Suprapubic skin (tissue), 4 donors: Measurements from ENCODE around the gene DNAI4. TPM values are rescaled to one million over a fixed set of nuclear protein-coding genes. Genes with fewer than 3 reads are reported as not detected.
"Not testable (repeated sequence)": the region's sequence is repeated elsewhere in the genome, so short reads cannot be mapped to it uniquely, and the experiment has no call there.

Source experiments
- DNase-seq, 2 donors: peaks; one replicate each; pipeline ENCODE4 v3.0.0-alpha.2; 2019; ENCODE audit warnings: low spot score in 2 of 2
- H3K27ac ChIP-seq: fragments of 200-600 bp; sonication (generic); one replicate; pipeline ENCODE4 v1.5.1; 2019
- H3K27me3 ChIP-seq: fragments of 200-600 bp; sonication (generic); one replicate; pipeline ENCODE4 v1.5.1; 2019
- H3K36me3 ChIP-seq: fragments of 200-600 bp; sonication (generic); one replicate; pipeline ENCODE4 v1.5.1; 2019
- H3K4me1 ChIP-seq: fragments of 200-600 bp; sonication (generic); one replicate; pipeline ENCODE4 v1.5.1; 2019
- H3K4me3 ChIP-seq: fragments of 200-600 bp; sonication (generic); one replicate; pipeline ENCODE4 v1.5.1; 2019; ENCODE audit warnings: mild to moderate bottlenecking
- H3K9me3 ChIP-seq: fragments of 200-600 bp; sonication (generic); one replicate; pipeline ENCODE4 v1.5.1; 2019
- EP300 ChIP-seq: sonication (generic); formaldehyde crosslinking; IDR thresholded peaks from one replicate; pipeline ENCODE4 v1.6.1; 2017; ENCODE audit warnings: antibody characterized with exemption
- POLR2A ChIP-seq, 2 donors: fragments of 450-650 bp; IDR thresholded peaks; one replicate each; pipeline ENCODE4 v1.6.1; 2017; ENCODE audit warnings: antibody characterized with exemption in 2 of 2, mild to moderate bottlenecking in 2 of 2, moderate library complexity in 2 of 2
- POLR2AphosphoS5 ChIP-seq, 3 donors: sonication (generic); formaldehyde crosslinking; IDR thresholded peaks; one replicate each; pipeline ENCODE4 v1.6.1; 2017; ENCODE audit warnings: antibody characterized with exemption in 3 of 3
- WGBS: methylation state at CpG from one replicate; pipeline ENCODE4 v1.1.5; 2018; 5-methylcytosine and 5-hydroxymethylcytosine counted together
- total RNA-seq, 4 donors: library from RNA; depleted of rRNA; stranded (reverse); fragments of >200 nt; gene quantifications; one replicate each; pipeline ENCODE4 v1.1.0, GENCODE V29; 2016
- TF ChIP-seq, protein P1 (sequence below), 2 donors: fragments of 200-600 bp in 1 of 2; fragments of 450-650 bp in 1 of 2; sonication (generic) in 1 of 2; IDR thresholded peaks; one replicate each; pipeline ENCODE4 v1.5.1; 2016 to 2019; ENCODE audit warnings: antibody characterized with exemption in 2 of 2, mild to moderate bottlenecking in 1 of 2, moderate library complexity in 1 of 2

DNAI4 gene
- total RNA-seq: 1 to 10 TPM; 1.5 to 3.7 (median 3.3) TPM

GRCh38 chr1:66924756-66925557 is at the start of gene DNAI4, which contains the start of gene MIER1:
Gene DNAI4, minus strand, starts transcription at chr1:66924856. Its CDS starts 25 bp downstream, at chr1:66924831.
Gene MIER1, plus strand, starts transcription at chr1:66924990. Its CDS starts 39 bp downstream, at chr1:66925029.
- DNase-seq: peak; percentile 99
- H3K27me3 ChIP-seq: no peaks in the 10 kb centered on the region

GRCh38 chr1:66968574-66968973 is 43.9 kb upstream of the DNAI4 start:
- Histone ChIP-seq H3K27me3 (no peaks in the 10 kb centered on the region), H3K4me1 (no peaks in the 10 kb centered on the region), H3K27ac (no peak overlapping the region), H3K4me3 (no peak overlapping the region), H3K36me3 (peaks cover 72% of the 10 kb centered on the region), H3K9me3 (no peaks in the 10 kb centered on the region)
- TF ChIP-seq POLR2A (IDR thresholded peaks at IDR 0.05) (no peak), EP300 (no peak), POLR2AphosphoS5 (IDR thresholded peaks at IDR 0.05) (no peak)
- TF ChIP-seq, protein P1, sequence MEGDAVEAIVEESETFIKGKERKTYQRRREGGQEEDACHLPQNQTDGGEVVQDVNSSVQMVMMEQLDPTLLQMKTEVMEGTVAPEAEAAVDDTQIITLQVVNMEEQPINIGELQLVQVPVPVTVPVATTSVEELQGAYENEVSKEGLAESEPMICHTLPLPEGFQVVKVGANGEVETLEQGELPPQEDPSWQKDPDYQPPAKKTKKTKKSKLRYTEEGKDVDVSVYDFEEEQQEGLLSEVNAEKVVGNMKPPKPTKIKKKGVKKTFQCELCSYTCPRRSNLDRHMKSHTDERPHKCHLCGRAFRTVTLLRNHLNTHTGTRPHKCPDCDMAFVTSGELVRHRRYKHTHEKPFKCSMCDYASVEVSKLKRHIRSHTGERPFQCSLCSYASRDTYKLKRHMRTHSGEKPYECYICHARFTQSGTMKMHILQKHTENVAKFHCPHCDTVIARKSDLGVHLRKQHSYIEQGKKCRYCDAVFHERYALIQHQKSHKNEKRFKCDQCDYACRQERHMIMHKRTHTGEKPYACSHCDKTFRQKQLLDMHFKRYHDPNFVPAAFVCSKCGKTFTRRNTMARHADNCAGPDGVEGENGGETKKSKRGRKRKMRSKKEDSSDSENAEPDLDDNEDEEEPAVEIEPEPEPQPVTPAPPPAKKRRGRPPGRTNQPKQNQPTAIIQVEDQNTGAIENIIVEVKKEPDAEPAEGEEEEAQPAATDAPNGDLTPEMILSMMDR (IDR thresholded peaks at IDR 0.05): no peak
- no peak for DNase-seq
- WGBS: 83% methylated on average over 3 of the region's 3 CpGs

More at GRCh38 chr1:66924756-66925557, at the start of gene DNAI4, which contains the start of gene MIER1:
- Histone ChIP-seq H3K4me1 (peaks cover 38% of the 10 kb centered on the region), H3K36me3 (no peaks in the 10 kb centered on the region), H3K9me3 (no peaks in the 10 kb centered on the region), H3K4me3 (peak within 1 kb of the TSS; percentile 82), H3K27ac (peak within 1 kb of the TSS; percentile 95)
- TF ChIP-seq EP300 (no peak), POLR2A (IDR thresholded peaks at IDR 0.05) (peak in 1 of 2 donors; percentile 37), POLR2AphosphoS5 (IDR thresholded peaks at IDR 0.05) (peak in 2 of 3 donors; percentile 16 to 57)
- TF ChIP-seq, protein P1 (IDR thresholded peaks at IDR 0.05): no peak
- WGBS: under 1% methylated on average over 48 of the region's 64 CpGs

GRCh38 chr1:66966188-66966873 is 41.7 kb upstream of the DNAI4 start:
- H3K27me3 ChIP-seq, H3K9me3 ChIP-seq, H3K27ac ChIP-seq, H3K4me3 ChIP-seq, H3K4me1 ChIP-seq, DNase-seq: not testable (repeated sequence)
- WGBS: 93% methylated on average over 7 of the region's 7 CpGs
- H3K36me3 ChIP-seq: peaks cover 79% of the 10 kb centered on the region

DNA sequence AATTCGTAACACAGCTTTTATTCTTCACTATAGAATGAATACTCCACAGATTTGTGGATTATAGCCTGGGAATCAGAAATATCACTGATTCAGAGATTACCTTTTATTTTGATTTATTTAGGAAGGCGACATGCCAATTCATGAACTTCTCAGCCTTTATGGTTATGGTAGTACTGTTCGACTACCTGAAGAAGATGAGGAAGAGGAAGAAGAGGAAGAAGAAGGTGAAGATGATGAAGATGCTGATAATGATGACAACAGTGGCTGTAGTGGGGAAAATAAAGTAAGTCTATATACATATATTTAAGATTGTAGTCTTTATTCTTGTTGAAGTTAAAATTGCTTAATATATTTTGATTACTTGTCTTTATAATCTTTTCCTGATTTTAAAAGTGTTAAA is 33.3 kb upstream of the DNAI4 start:
- 93% methylated on average over 3 of the region's 3 CpGs for WGBS
- no peak overlapping the region for H3K27ac ChIP-seq
- peaks cover 53% of the 10 kb centered on the region for H3K36me3 ChIP-seq
- TF ChIP-seq EP300 (no peak), POLR2A (IDR thresholded peaks at IDR 0.05) (no peak), POLR2AphosphoS5 (IDR thresholded peaks at IDR 0.05) (no peak)
- TF ChIP-seq, protein P1 (IDR thresholded peaks at IDR 0.05): no peak
- peaks cover 4% of the 10 kb centered on the region for H3K4me1 ChIP-seq
- H3K4me3 ChIP-seq: no peak overlapping the region
- H3K9me3 ChIP-seq: no peaks in the 10 kb centered on the region
- H3K27me3 ChIP-seq: no peaks in the 10 kb centered on the region
- DNase-seq: no peak

DNA sequence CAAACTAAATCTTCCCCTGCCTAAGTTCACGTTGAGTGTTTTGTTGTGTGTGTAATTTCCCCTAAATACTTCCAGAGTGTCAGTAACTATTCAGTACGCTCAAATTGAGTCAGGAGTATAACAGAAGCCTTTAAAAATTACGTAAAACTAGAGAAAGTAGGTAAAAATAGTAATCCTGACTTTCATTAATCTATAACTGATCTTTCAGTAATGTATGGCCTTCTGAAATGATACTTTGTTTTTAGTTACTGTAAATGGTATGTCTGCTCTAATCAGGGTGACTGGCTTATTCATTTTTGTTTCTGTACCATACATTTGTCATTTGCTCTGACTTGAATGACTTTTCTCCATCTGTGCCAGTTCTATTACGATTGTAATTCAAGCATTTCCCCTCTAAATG is 29.6 kb upstream of the DNAI4 start:
- DNase-seq: no peak
- Histone ChIP-seq H3K27me3 (no peaks in the 10 kb centered on the region), H3K4me3 (no peak overlapping the region), H3K36me3 (peaks cover 55% of the 10 kb centered on the region), H3K9me3 (no peaks in the 10 kb centered on the region), H3K27ac (no peak overlapping the region), H3K4me1 (no peaks in the 10 kb centered on the region)
- 91% methylated on average over 4 of the region's 4 CpGs for WGBS
- no peak for TF ChIP-seq POLR2AphosphoS5 (IDR thresholded peaks at IDR 0.05)
- TF ChIP-seq POLR2A (IDR thresholded peaks at IDR 0.05): no peak
- TF ChIP-seq, protein P1 (IDR thresholded peaks at IDR 0.05): no peak
- no peak for TF ChIP-seq EP300
